HEK293 (cell line): ENCODE results near the gene SIPA1.

ENCODE experiments used
- CTCF ChIP-seq: fragments of 450-650 bp; formaldehyde crosslinking; IDR thresholded peaks from 2 replicates; pipeline ENCODE4 v1.5.1; 2016; ENCODE audit warnings: missing biosample characterization, missing genetic modification characterization
- SP2 ChIP-seq: fragments of 450-650 bp; formaldehyde crosslinking; IDR thresholded peaks from 2 replicates; pipeline ENCODE4 v1.5.1; 2016; ENCODE audit warnings: missing biosample characterization, missing genetic modification characterization
- WT1 ChIP-seq: fragments of 450-650 bp; formaldehyde crosslinking; IDR thresholded peaks from 2 replicates; pipeline ENCODE4 v1.5.1; 2016; ENCODE audit warnings: missing biosample characterization, missing genetic modification characterization
- ZFP41 ChIP-seq: fragments of 450-650 bp; formaldehyde crosslinking; IDR thresholded peaks from 2 replicates; pipeline ENCODE4 v1.5.1; 2016; ENCODE audit warnings: missing biosample characterization, missing genetic modification characterization, borderline replicate concordance
- ZNF248 ChIP-seq: fragments of 450-650 bp; formaldehyde crosslinking; IDR thresholded peaks from 2 replicates; pipeline ENCODE4 v1.5.1; 2017; ENCODE audit warnings: missing biosample characterization, missing genetic modification characterization
- ZNF513 ChIP-seq: fragments of 450-650 bp; IDR thresholded peaks from 2 replicates; pipeline ENCODE4 v1.5.1; 2018; ENCODE audit warnings: missing biosample characterization, missing genetic modification characterization
- ZNF555 ChIP-seq: fragments of 450-650 bp; formaldehyde crosslinking; conservative IDR thresholded peaks from 2 replicates; pipeline ENCODE4 v1.5.1; 2017; ENCODE audit warnings: missing biosample characterization, mild to moderate bottlenecking, missing genetic modification characterization, inconsistent platforms
- ZNF571 ChIP-seq: fragments of 450-650 bp; formaldehyde crosslinking; IDR thresholded peaks from 2 replicates; pipeline ENCODE4 v1.5.0; 2017; ENCODE audit warnings: missing biosample characterization, missing genetic modification characterization
- ZNF704 ChIP-seq: fragments of 450-650 bp; formaldehyde crosslinking; IDR thresholded peaks from 2 replicates; pipeline ENCODE4 v1.5.1; 2016; ENCODE audit warnings: missing biosample characterization, missing genetic modification characterization

- TF ChIP-seq ZNF704 (tag by site-specific recombination) (no peak), ZNF571 (tag by site-specific recombination) (no peak), CTCF (tag by site-specific recombination) (no peak), SP2 (tag by site-specific recombination) (no peak), ZNF513 (tag by site-specific recombination) (no peak), WT1 (tag by site-specific recombination) (no peak), ZNF248 (tag by site-specific recombination) (no peak), ZFP41 (tag by site-specific recombination) (no peak), ZNF555 (tag by site-specific recombination) (no peak)
Observed at GRCh38 chr11:65634109-65634436, 3.8 kb upstream of the SIPA1 start.
